H1 (cell line): Measurements from ENCODE around the gene ZDHHC1. TPM values are rescaled to one million over a fixed set of nuclear protein-coding genes. Genes with fewer than 3 reads are reported as not detected.

ENCODE experiments used
- CHD7 ChIP-seq: fragments of 300-600 bp; sonication (generic); IDR thresholded peaks from 2 replicates; pipeline ENCODE4 v1.7.1; 2012; ENCODE audit warnings: low read length, moderate library complexity, mild to moderate bottlenecking, inconsistent platforms; ENCODE audit not compliant: insufficient replicate concordance
- polyA plus RNA-seq, 7 experiments: library from polyadenylated mRNA; depleted of rRNA in 3 of 7; stranded (reverse) in 5 of 7; unstranded in 2 of 7; fragments of >200 nt in 5 of 7; fragments of 200-250 nt in 2 of 7; gene quantifications; 1 replicate in 5 of 7; 2 replicates in 1 of 7; 4 replicates in 1 of 7; pipeline versions ENCODE4 v1.2.1 to v1.2.3, GENCODE V29; 2011 to 2013; ENCODE audit warnings: missing spikeins in 2 of 7, mixed read lengths in 2 of 7
- total RNA-seq: library from RNA; stranded (reverse); fragmentation: NEBNext Ultra II Directional; extraction: Animal tissue kit (Norgen Biotek cat#: 25700); gene quantifications from 2 replicates; pipeline ENCODE4 v1.2.1, GENCODE V29; 2021

ZDHHC1 gene
- total and polyA plus RNA-seq, 2 of the 8 experiments (the other 6 are each of a cell fraction or from before 2014, with no cell fraction given), result 3.1 to 4.9 TPM

- TF ChIP-seq CHD7, result no peak
Observed at GRCh38 chr16:67426950-67427349, 10.7 kb upstream of the ZDHHC1 start (continued).
